Peyer's patch (tissue), 4 donors: ENCODE measurements around the gene DPH7. TPM values are rescaled to one million over a fixed set of nuclear protein-coding genes. Genes with fewer than 3 reads are reported as not detected.

ENCODE experiments used
- DNase-seq, 3 donors: peaks; one replicate each; pipeline ENCODE4 v3.0.0-alpha.2; 2017 to 2019
- H3K27ac ChIP-seq, 4 donors: fragments of 200-600 bp; sonication (generic); one replicate each; pipeline ENCODE4 v1.5.1; 2016 to 2019
- H3K27me3 ChIP-seq, 2 donors: fragments of 200-600 bp; sonication (generic); one replicate each; pipeline ENCODE4 v1.5.1; 2019
- H3K36me3 ChIP-seq, 3 donors: fragments of 200-600 bp; sonication (generic); one replicate each; pipeline ENCODE4 v1.5.1; 2016 to 2019
- H3K4me1 ChIP-seq, 4 donors: fragments of 200-600 bp; sonication (generic); one replicate each; pipeline ENCODE4 v1.5.1; 2016 to 2019
- H3K4me3 ChIP-seq, 4 donors: fragments of 200-600 bp; sonication (generic); 1 replicate in 3 of 4; 2 replicates in 1 of 4; pipeline ENCODE4 v1.5.1; 2016 to 2019; ENCODE audit warnings: mild to moderate bottlenecking in 1 of 4
- H3K9me3 ChIP-seq, 4 donors: fragments of 200-600 bp; sonication (generic); one replicate each; pipeline ENCODE4 v1.5.1; 2016 to 2019; ENCODE audit warnings: mild to moderate bottlenecking in 1 of 4
- POLR2A ChIP-seq, 2 donors: fragments of 450-650 bp; IDR thresholded peaks; one replicate each; pipeline ENCODE4 v1.5.1; 2017; ENCODE audit warnings: antibody characterized with exemption in 2 of 2, mild to moderate bottlenecking in 2 of 2, moderate library complexity in 2 of 2
- total RNA-seq, 4 donors: library from RNA; depleted of rRNA; stranded (reverse); fragments of >200 nt; gene quantifications; one replicate each; pipeline ENCODE4 v1.1.0, GENCODE V29; 2016
- TF ChIP-seq, protein P1 (sequence below), 6 experiments: fragments of 450-650 bp in 4 of 6; fragments of 200-600 bp in 2 of 6; sonication (generic) in 1 of 6; IDR thresholded peaks; one replicate each; pipeline ENCODE4 v1.5.1; 2017 to 2019; ENCODE audit warnings: antibody characterized with exemption in 6 of 6, mild to moderate bottlenecking in 3 of 6, moderate library complexity in 1 of 6

DPH7 gene
- total RNA-seq, 4 donors from 2014 or later, result 21.9 to 52.5 (median 44.5) TPM

DNA sequence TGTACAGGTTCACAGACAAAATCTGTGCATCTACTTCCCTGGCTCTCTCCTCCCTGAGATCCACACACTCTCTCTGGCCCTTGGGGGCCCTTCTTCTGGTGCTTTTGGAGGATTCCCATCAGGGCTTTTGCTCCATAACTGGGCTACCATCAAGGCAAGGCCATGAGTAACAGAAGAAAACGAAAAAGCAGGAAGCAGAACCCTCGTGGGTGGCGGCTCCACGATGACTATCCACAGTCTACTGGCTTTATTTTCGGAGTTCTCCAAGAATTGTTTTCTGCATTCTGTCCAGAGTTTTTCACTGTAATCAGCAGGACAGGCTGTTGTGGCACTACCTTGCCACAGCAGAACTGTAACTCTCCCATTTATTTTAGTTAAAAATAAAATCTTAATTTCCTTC, 48.4 kb downstream of the DPH7 start:
- no peak for DNase-seq
- H3K27ac ChIP-seq, result no peak overlapping the region
- no peak overlapping the region for H3K4me3 ChIP-seq
- H3K9me3 ChIP-seq, result no peaks in the 10 kb centered on the region
- H3K36me3 ChIP-seq, result no peaks in the 10 kb centered on the region
- no peaks in the 10 kb centered on the region for H3K27me3 ChIP-seq
- H3K4me1 ChIP-seq, result peaks cover 0 to 10% (median 3%) of the 10 kb centered on the region in 4 donors
- no peak for TF ChIP-seq POLR2A (IDR thresholded peaks at IDR 0.05)
- TF ChIP-seq, protein P1, sequence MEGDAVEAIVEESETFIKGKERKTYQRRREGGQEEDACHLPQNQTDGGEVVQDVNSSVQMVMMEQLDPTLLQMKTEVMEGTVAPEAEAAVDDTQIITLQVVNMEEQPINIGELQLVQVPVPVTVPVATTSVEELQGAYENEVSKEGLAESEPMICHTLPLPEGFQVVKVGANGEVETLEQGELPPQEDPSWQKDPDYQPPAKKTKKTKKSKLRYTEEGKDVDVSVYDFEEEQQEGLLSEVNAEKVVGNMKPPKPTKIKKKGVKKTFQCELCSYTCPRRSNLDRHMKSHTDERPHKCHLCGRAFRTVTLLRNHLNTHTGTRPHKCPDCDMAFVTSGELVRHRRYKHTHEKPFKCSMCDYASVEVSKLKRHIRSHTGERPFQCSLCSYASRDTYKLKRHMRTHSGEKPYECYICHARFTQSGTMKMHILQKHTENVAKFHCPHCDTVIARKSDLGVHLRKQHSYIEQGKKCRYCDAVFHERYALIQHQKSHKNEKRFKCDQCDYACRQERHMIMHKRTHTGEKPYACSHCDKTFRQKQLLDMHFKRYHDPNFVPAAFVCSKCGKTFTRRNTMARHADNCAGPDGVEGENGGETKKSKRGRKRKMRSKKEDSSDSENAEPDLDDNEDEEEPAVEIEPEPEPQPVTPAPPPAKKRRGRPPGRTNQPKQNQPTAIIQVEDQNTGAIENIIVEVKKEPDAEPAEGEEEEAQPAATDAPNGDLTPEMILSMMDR (IDR thresholded peaks at IDR 0.05), result no peak

DNA sequence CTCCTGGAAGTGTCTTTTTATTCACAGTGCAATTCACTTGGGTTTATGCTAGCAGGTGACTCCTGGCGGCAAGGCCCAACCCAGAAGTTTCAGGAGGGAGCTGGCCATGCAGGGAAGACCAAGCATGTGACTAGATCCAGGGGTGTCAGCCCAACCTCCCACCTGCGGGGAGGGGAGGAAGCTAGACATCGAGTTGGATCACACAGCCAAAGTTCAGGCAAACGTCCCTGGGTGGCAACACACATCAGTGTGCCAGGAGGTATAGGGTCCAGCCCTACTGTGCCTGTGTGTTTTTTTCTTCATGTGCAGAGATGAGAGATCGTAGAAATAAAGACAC, 53.8 kb downstream of the DPH7 start:
- Histone ChIP-seq H3K27me3 (no peaks in the 10 kb centered on the region), H3K36me3 (no peaks in the 10 kb centered on the region), H3K4me3 (no peak overlapping the region), H3K4me1 (no peaks in the 10 kb centered on the region), H3K9me3 (no peaks in the 10 kb centered on the region), H3K27ac (no peak overlapping the region)
- TF ChIP-seq, protein P1 (IDR thresholded peaks at IDR 0.05), result no peak
- TF ChIP-seq POLR2A (IDR thresholded peaks at IDR 0.05), result no peak
- DNase-seq, result no peak

DNA sequence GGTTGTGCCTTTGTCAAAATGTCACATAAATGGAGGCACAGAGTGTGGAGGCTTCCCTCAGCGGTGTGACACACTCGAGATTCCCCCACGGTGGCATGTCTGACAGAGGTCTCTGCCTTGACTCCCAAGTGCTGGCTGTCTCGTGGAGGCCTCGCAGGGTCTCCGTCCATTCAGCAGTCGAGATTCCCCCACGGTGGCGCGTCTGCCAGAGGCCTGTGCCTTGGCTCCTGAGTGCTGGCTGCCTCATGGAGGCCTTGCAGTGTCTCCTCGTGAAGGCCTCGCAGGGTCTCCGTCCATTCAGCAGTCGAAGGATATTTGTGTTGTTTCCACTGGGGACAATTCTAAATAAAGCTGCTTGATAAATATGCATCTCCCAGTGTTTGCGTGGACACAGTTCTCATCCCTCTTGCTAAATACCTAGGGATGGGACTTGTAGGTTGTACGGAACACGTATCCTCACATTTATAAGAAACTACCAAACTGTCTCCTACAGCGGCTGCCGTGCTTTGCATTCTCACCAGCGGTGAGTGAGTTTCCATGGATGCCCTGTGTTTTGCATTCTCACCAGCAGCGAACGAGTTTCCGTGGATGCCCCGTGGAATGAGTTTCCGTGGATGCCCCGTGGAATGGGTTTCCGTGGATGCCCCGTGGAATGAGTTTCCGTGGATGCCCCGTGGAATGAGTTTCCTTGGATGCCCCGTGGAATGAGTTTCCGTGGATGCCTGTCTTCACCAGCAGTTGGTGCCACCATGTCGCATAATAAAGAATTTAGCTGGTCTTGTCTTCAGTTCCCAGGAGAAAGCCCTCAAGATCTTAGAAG, 54.4 kb downstream of the DPH7 start:
- no peaks in the 10 kb centered on the region for H3K4me1 ChIP-seq
- no peaks in the 10 kb centered on the region for H3K36me3 ChIP-seq
- H3K9me3 ChIP-seq, result no peaks in the 10 kb centered on the region
- no peaks in the 10 kb centered on the region for H3K27me3 ChIP-seq
- no peak for DNase-seq
- no peak overlapping the region for H3K4me3 ChIP-seq
- TF ChIP-seq POLR2A (IDR thresholded peaks at IDR 0.05), result no peak
- TF ChIP-seq, protein P1 (IDR thresholded peaks at IDR 0.05), result no peak
- H3K27ac ChIP-seq, result no peak overlapping the region

DNA sequence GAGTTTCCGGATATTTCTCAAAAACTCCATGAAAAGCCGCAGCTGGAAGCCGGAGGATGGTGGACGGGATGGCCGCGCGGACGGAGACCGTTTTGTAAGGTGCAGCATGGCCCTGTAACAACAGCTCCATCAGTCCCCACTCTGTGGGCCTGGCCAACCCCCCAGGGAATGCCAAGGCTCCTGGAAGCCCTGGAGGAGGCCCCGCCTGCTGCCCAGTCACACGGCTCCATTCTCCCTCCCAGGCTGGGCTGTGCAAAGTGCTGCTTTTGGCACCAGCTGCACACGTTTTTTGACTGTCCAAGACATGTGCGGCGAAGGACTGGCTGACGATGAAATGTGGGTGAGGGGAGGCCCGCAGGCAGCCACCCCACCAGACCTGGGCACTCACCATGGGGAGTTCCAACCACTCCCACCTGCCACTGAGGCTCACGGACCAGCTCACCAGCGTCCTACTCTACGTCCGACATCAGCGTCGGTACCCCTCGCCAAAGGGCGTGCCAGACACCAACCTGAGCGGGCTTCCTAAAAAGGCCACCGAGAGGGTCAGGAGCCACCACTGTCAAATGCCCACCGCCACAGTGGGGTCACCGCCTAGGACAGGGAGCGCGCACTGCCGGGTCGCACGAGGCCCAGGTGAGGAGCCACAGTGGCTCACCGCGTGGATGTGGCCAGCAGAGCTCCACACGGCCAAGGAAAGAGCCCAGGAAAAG, 55.8 kb downstream of the DPH7 start:
- Histone ChIP-seq H3K4me3 (no peak overlapping the region), H3K36me3 (no peaks in the 10 kb centered on the region), H3K27ac (no peak overlapping the region), H3K27me3 (no peaks in the 10 kb centered on the region), H3K9me3 (no peaks in the 10 kb centered on the region), H3K4me1 (no peaks in the 10 kb centered on the region)
- DNase-seq, result no peak
- no peak for TF ChIP-seq POLR2A (IDR thresholded peaks at IDR 0.05)
- TF ChIP-seq, protein P1 (IDR thresholded peaks at IDR 0.05), result no peak

DNA sequence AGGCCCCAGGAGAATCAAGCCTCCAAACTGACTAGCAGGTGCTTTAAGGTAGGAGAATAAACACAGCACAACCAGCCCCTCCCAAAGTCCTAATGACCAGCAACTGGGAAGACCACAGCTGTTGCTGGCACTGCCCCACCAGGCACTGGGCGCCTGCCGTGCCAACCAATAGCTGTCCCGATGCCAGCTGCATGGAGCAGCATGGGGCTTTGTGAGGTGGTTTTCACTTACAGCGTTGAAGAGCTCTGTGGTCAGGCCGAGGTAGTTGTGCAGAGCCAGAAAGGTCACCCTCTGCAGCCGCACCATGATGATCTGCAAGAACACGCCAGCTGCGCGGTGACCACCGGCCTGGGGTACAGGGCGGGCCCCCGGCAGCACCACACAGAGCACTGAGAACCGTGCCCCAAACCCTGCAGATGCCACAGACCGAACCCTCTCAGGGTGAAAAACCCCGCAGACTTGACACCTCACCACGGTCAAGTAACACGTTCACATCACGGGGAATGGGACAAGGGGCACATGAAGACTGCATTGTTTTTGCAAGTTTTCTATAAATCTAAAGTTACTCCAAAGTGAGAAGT, 57.2 kb downstream of the DPH7 start:
- Histone ChIP-seq H3K9me3 (no peaks in the 10 kb centered on the region), H3K36me3 (no peaks in the 10 kb centered on the region), H3K27ac (no peak overlapping the region), H3K4me1 (no peaks in the 10 kb centered on the region), H3K27me3 (no peaks in the 10 kb centered on the region), H3K4me3 (no peak overlapping the region)
- no peak for DNase-seq
- TF ChIP-seq, protein P1 (IDR thresholded peaks at IDR 0.05), result no peak
- TF ChIP-seq POLR2A (IDR thresholded peaks at IDR 0.05), result no peak
